HG03442 (cell line): ENCODE data around the gene ZNF609.
"Not testable (repeated sequence)": the region's sequence is repeated elsewhere in the genome, so short reads cannot be mapped to it uniquely, and the experiment has no call there.

Source experiments
- ATAC-seq: cut with Tn5 transposase; IDR thresholded peaks from one replicate; pipeline ENCODE4 v1.9.1; 2021; ENCODE audit warnings: mild to moderate bottlenecking, moderate library complexity; ENCODE audit not compliant: unreplicated experiment

ZNF609 gene

DNA sequence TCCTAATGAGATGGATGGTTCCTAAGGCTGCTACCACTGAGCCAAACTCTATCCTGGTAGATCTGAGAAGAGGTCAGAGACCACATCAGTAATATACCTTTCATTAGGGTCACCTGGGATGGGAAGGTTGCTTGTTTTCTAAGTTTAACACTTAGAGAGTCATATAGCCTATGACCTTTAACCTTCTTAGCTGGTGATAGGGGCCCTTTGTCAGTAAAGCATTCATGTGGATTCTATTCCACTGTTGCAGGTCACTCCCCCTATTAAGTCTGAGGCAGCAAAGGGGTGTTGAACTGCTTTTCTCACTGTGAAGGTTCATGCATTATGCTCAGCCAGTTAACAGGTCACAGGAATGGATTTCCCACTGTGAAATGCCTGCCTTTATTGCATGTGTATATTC lies 6.1 kb upstream of the ZNF609 start:
- ATAC-seq: no peak

DNA sequence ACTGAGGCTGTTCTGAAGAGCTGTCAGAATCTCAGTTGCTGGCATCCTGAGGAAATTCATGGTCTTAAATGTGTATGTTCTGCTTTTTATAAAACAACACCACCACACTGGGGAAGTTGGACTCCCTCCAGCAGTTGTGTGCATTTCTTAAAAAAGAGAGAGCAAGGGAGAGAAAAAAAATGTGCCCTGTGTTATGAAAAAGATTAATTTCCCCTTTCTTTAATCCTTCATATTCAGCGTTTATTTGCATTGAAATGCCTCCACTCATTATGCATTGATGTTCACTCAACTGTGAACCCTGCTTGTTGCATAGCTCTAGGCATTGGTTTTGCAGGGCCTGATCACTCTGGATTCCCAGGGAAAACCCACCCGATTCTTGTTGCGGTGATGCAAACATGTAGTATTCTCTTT lies 4.4 kb upstream of the ZNF609 start:
- ATAC-seq: no peak

DNA sequence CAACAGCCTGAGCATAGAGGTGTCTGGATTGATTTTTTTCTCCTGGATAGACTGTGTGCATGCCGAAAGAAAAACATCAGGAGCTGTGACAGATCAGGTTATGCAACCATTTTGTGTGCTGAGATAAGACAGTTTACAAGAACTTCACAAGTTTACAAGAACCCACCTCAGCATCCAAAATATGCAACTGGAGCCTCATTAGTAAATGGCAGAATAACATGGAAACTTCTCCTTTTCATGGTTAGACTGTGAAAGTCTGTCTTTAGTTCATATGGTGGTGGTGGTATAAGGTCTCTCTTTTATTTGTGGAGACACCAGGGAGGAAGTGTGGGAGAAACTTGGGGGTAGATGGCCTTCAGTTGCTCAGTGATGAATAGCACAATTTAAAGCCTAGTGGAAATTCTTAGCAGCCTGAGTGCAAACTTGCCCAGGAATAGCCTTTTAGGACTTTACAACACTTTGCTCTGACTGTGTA lies 3.7 kb upstream of the ZNF609 start:
- no peak for ATAC-seq

DNA sequence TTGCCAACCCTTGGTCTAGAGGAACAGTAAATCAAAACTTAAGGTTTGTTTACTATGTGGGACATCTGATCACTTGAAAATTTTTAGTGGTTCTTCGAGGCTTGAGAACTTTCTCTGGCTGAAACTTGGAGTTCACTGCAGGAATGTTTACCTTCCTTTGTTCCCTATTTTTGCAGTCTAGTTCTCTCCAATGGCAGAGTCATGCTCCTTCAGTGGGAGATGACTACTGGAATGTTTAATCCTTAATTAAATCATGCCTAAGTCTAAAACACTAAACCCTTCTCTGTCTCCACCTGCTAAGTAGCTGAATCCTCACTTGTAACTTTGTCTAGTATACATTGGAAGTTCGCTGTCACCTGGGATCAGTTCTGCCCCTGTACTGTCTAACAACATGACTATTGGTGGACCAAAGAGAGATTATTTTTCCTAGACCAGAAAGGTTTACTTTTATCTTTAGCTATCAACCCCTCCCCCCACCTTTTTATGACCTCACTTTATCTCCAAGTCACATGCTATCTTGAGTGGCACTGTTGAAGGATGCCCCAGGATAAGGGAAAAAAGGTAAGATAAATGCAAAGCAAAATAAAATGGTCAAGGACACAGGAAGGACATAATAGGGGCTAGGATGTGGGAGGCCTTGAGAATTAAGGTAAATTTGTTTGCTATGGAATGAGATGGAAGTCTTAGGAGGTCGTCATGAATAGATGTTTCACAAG lies 1.2 kb upstream of the ZNF609 start:
- ATAC-seq: no peak

DNA sequence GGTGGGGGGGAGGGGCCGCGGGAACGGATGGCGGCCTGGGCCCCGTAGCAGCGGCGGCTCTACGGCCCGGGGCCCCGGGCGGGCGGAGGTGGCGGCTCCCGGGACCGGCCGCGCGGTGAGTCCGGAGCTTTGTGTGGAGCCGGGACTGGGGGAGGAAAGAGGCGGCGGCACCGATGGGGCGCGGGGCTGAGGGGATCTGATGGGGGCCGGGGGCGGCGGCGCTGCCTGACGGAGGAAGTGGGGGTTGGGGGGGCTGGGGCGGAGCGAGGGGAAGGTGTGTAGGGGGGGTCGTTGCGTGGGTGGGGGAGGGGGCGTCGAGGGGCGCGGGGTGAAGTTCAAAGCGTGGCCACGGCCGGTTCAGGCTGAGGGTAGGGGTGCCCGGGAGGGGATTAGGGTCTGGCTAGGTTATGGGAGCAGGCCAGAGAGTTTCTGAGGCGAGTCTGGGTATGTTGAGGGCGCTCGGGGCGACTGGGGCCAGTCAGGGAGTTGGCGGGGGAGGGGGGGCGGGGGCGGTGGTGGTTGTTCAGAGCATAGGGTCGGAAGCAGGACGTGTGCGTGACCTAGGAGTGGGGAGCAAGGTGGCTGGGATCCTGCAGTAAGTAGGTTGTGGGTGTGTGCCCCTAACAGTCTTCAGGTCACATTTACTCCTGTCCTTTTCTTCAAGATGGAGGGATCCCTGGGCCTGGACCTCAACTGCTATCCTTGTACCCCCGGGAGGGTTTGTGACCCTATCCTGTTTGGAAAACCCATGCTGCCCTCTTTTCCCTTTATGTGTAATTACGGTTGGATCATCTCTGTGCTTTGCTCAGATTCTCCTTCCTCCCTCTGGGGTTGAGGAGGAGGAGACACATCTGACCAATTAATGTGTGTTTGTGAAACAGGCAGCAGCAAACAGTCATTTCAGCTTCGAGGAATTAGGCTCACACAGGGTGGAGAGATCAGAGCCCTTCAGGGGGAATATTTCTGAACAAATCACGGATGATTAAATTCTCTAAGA lies 644 bp downstream of the ZNF609 start:
- no peak for ATAC-seq

DNA sequence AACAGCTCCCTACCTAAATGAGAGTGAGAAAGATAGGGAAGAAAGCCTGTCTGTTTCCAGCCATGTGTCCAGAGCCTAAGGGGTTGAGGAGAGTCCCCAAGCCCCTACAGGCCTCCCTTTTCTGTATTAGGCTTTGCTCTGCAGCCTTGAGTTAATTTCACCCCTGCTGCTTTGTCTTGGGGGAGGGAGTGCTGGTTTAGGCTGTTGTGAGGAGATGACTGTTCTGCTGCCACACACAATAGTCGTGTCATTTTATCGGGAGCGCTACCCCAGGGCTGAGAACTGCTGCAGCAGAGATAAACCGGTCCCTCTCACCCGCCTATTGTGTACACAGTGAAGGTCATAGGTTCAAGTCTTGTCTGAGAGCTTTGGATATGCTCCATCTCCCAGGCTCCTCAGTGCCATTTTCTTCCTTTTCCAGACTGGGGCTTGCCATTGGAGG lies 1.4 kb downstream of the ZNF609 start:
- no peak for ATAC-seq

DNA sequence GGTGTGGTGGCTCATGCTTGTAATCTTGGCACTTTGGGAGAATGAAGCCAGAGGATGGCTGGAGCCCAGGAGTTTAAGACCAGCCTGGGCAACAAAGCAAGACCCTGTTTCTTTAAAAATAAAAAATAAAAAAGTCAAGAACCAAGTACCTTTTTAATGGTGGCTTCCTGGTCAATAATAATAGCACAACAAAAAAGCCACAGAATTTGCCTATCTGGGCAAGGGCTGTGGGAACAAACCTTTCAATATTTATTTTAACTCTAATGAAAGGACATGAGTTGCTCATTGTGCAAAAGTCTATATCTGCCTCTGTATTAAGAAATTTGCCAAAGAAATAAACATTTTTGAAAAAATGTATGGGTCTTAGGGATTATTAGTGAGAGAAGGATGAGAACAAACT lies 2.1 kb downstream of the ZNF609 start:
- ATAC-seq: no peak

DNA sequence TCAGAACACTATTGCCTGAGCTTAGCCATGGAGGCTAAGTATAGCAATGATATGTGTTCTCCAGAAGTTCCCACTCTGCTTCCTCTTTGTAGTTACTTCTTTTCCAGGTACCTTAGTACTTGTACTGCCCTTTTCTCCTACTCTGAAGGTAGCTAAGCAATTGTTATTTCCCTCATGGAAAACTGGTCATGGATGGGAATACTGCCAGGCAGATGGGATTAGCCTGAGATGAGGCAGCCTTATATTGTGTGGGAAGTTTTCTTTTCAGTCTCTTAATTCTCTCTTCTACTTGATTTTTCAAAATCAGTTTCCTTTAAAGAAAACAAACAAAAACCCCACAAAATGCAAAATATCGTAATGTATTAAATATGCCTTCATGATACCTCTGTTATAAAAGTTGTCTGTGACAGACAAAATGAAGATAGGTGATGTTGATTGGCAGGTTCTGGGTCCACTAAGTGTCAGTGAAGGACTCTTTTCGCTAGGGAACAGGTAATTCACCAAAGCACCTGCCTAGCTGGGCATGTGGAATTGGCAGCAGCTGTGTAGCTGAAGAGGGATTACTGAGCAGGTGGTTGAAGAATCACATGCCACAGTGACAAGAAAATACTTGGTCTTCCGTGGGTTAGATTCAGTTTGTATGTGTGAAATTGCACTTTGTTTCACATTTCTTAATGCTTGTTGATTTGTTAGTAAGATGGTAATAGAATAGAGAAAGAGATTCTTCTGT lies 4.1 kb downstream of the ZNF609 start:
- no peak for ATAC-seq

DNA sequence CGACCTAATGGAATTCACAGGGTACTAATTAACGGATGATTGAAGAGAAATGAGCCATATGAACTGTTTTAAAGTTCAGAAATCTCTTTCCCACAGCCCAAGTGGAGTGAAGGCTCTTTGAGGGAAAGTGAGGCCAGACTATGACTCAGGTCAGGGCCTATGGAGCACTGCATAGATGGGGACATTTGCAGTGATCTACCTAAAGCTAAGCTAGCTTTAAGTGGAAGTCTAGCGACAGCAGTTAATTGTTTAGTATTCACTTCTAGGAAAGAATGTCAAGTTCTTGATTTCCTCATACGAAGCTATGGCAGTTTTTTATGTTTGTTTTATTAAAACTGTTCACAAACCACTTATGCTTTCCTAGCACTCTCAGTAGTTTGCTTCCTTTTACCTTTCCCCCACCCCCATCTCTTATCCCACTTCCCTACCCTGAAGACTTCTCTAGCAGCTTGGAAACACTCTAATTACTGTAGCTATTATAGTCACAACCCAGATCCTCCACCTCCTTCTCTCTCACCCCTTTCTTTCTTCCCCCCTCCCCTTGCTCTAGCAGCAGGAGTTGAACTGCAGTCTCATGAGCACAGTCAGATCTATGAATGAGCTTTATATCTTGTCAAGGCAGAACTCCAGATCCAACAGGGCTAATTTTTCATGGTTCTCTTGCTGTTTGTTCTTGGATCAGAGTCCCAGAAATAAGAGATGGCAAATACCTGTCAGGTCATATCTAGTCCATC lies 6.2 kb downstream of the ZNF609 start:
- ATAC-seq: no peak

DNA sequence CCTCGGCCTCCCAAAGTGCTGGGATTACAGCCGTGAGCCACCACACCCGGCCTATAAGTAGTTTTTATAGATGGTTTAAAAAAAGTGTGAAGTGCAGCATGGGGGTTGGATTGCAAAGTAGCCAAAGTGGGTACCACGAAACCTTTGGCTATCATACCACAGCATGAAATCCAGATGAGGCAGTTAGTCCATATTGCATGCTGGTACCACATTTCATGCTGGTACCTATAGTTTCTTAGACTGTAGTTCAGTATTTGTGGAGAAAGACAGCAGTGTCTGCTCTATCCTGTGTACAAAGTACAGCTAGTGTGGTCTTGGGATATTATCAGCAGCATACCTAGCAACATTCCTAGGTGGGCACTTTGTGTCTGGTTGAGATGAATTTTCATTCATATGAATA lies 11.8 kb downstream of the ZNF609 start:
- no peak for ATAC-seq

DNA sequence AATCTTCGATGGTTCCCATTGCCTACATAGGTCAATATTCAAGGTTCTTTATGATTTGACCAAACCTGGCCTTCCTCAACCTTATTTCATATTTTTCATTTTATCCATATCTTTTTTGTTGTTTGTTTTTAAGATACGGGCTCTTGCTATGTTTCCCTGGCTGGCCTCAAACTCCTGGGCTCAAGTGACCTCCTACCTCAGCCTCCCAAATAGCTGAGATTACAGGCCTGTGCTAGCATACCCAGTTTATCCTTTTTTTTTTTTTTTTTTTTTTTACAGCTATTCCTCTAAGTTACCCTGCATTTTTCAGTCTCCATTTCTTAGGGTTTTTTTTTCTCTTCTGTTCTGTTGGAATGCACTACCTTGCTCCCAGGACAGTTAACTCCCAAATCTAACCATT lies 14.5 kb downstream of the ZNF609 start:
- no peak for ATAC-seq

DNA sequence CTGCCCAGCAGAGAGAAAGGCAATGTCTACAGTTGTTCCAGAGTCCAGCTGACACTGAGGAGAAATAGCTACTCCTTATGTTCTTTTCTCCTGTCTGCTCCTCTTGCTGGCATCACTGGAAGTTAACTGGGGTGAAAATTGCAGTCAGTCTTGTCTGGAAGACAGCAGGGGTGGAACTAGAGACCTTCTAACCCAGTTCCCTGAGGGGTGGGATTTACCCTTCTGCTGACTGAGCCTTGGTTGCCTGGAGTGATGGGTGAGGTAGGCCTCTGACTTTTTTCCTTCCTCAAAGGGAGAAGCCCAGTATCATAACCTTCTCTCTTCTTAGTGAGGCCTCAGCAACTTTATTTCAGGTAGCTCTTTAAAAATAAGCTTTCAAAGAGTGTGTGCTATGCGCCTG lies 16.2 kb downstream of the ZNF609 start:
- no peak for ATAC-seq

DNA sequence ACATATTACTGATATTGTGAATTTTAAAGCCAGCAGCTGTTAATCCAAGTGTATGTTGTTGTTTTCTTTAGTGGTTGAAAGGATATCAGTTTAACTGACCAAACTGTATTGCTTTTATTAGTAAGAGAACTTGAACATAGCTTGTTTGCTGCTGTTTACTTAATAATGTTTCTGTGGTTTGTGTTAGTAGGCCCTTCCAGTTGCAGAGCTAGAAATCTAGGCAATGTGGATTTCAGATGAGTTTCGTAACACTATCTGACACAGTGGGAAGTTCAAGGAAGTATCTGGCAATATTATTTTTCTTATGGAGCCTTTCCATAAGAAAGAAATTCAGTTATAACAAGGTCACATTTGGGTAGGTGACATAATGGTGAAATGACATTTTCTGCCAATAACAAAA lies 18.5 kb downstream of the ZNF609 start:
- no peak for ATAC-seq

DNA sequence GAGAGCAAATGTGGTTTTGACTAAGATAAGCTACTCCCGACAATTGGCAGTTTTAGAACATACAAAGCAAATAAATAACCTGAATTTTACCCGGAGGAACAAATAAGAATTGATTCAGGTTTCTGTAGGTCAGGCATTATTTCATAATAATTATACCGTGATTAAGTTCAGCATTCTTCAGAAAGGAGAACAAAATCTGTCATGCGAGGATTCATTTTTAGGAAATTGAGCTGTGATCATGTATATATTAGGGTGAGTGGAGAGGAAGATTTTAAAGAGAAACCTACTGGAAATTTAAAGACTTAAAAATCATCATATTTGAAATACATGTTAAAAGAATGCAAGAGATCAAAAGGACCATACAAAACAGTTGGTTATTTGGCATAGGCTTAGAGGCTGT lies 20.5 kb downstream of the ZNF609 start:
- no peak for ATAC-seq

DNA sequence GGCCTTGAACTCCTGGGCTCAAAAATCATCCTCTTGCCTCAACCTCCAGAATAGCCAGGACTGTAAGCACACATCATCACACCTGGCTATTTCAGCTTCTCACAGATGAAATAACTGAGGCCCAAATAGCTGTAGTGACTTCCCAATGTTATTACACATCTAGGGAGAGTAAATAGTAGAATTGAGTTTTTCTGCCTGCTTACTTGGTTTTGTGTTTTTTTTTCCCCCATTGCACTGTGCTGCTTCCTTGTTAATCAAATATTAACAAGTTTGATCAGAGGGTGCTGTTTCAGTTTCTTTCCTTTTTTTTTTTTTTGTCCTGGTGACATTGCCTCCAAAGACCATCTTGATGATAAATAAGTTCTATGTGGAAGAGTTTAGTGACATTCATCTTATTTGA lies 23.4 kb downstream of the ZNF609 start:
- no peak for ATAC-seq

DNA sequence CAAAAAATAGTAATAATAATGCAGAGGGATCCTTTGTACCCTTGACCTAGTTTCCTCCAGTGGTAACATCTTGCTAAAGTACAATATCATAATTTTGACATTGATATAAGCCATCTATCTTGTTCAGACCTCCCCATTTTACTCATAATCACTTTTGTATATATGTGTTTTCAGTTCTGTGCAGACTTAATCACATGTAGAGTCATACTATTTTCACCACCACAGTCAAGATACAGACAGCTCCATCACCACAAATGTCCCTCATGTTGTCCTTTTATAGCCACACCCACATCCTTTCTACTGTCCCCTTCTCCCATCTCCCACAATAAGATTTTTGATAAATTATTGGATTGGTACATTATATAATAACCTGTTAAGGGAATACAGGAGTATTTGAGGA lies 25.4 kb downstream of the ZNF609 start:
- ATAC-seq: no peak

DNA sequence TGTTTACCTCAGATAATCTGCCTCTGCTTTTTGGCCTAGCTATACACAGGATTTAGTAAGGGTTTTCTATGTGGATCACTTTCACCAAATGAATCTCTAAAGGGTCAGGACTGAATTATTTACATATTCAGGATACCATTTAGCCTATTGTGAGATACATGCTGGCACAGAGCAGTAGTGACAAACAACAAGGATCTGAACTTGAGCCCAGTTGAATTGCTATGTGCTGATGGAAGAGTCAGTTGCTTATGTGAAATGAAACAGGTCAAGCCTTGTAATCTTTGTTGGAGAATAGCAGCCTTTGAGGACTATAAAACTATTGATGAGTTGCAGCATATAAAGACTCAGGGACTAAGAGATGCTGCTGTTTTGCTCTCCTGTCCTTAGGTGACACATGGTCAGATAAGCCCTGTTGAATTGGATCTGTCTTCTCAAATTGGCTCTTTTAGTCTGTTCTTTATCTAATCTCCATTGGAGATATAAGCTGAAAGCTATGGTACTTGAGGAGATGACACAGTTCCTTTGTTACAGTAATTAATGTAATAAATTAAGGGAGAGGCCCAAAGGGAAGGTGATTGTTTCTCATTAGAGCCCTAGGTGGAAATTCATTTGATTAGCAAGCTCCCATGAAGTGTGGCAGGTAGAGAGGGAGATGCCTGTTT lies 30.4 kb downstream of the ZNF609 start:
- no peak for ATAC-seq

DNA sequence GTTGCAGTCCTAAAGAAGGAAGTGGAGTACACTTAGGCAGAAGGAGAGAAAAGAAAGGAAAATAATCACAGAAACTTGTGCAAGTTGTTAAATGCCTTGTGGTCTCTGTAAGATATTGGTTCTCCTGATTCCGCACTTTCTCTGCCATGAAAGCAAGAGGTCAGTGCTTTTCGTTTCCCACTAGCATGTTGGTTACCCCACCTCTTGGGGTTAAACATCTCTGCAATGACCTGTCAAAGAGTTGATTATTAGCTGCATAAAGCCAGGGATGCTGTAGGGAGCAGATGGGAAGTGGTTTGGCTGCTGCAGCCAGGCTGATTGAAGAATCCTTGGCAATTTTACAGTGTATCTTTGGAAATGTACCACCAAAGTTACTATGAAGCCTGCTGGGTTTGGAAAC lies 33.3 kb downstream of the ZNF609 start:
- no peak for ATAC-seq

DNA sequence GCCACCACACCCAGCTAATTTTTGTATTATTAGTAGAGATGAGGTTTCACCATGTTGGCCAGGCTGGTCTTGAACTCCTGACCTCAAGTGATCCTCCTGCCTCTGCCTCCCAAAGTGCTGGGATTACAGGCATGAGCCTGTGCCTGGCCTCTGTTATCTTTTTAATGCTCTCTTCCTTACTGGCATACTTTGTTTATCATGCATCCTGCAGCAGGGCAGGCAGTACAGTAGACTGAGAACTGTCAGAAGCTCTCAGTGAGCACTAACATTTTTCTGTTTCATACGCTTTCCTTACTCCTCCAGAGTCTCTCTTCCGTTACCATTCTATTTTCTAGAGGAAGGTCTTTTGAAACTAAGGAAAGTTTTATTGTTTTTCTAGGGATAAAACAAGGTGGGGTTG lies 35.6 kb downstream of the ZNF609 start:
- ATAC-seq: not testable (repeated sequence)
